ENCODE data around the gene ALPP.

The ALPP gene

DNA sequence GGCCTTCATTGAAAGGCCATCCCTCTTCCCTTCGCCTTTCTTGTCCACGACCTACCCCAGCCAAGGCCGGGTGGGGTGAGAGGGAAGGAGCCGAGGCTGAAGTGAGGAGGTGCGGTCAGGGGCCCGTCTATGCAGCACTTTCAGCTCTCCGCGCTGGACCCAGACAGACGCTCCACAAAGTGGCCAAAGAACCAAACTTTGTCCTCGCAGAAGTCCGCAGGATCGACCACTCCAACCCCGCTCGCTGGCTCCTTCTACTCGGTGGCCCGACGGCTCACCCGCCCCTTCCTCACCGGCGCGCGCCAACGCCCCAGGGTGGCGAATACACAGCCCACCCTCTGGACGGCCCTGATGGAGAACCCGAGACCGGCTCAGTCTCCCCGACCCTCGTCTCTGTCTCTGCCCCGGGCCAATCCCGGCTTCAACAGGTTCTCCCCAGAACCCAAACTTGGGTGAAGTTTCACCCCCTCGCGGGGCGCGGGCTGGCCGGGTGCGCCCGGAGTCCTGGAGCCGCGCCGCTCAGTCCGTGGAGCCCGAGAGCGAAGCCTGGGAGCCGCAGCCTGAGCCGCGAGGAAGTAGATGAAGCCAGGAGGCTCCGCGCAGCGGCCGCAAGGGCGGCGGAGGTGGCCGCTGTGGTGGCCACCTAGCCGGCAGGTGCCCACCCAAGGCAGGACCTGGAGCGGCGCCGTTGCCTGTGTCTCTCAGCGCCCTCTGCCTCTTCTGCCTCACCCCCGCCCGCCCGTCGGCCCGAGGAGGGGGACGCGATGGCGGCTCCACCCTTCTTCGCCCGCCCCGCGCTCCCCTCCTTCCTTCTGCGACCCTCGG is 26.7 kb upstream of the ALPP start:
- TF ChIP-seq, protein P1, sequence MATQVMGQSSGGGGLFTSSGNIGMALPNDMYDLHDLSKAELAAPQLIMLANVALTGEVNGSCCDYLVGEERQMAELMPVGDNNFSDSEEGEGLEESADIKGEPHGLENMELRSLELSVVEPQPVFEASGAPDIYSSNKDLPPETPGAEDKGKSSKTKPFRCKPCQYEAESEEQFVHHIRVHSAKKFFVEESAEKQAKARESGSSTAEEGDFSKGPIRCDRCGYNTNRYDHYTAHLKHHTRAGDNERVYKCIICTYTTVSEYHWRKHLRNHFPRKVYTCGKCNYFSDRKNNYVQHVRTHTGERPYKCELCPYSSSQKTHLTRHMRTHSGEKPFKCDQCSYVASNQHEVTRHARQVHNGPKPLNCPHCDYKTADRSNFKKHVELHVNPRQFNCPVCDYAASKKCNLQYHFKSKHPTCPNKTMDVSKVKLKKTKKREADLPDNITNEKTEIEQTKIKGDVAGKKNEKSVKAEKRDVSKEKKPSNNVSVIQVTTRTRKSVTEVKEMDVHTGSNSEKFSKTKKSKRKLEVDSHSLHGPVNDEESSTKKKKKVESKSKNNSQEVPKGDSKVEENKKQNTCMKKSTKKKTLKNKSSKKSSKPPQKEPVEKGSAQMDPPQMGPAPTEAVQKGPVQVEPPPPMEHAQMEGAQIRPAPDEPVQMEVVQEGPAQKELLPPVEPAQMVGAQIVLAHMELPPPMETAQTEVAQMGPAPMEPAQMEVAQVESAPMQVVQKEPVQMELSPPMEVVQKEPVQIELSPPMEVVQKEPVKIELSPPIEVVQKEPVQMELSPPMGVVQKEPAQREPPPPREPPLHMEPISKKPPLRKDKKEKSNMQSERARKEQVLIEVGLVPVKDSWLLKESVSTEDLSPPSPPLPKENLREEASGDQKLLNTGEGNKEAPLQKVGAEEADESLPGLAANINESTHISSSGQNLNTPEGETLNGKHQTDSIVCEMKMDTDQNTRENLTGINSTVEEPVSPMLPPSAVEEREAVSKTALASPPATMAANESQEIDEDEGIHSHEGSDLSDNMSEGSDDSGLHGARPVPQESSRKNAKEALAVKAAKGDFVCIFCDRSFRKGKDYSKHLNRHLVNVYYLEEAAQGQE (IDR thresholded peaks at IDR 0.05; ENCODE audit: insufficient read depth in 1 of 2, low read depth in 2 of 2, low read length in 2 of 2): no peak
- no peak for TF ChIP-seq SIN3A (IDR thresholded peaks at IDR 0.05; ENCODE audit: borderline replicate concordance, insufficient read depth, low read length)
- TF ChIP-seq POLR2AphosphoS5 (IDR thresholded peaks at IDR 0.05; ENCODE audit: low read depth, low read length): no peak
- no peak for TF ChIP-seq TAF1 (IDR thresholded peaks at IDR 0.05; ENCODE audit: borderline replicate concordance, insufficient read depth, low read length)
- no peak for TF ChIP-seq FOXP2 (optimal IDR thresholded peaks at IDR 0.05; ENCODE audit: borderline replicate concordance, extremely low read depth, extremely low read length, insufficient read depth)

- TF ChIP-seq TAF1 (IDR thresholded peaks at IDR 0.05; ENCODE audit: borderline replicate concordance, insufficient read depth, low read length): no peak
Observed at GRCh38 chr2:232352511-232353091, 25.9 kb upstream of the ALPP start.

DNA sequence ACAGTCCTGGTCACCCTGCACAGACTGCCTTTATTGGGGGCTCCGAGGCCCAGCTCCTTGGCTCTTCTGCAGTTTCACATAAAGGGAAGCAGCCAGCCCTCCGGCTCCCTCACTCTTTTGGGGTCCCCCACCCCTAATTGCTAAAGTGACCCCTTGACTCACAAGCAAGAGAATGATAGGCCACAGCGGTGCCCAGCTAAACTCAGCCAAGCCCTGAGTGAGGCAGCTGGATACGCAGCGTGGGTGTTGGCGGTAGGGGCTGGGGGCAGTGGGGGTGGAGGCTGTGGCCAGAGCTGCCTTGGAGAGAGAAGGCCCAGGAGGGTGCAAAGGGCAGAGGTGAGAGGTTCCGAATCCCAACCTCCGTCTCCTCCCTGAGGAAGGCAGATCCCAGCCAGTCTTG is 25.5 kb upstream of the ALPP start:
- TF ChIP-seq TAF1 (IDR thresholded peaks at IDR 0.05; ENCODE audit: borderline replicate concordance, insufficient read depth, low read length) (no peak), POLR2AphosphoS5 (IDR thresholded peaks at IDR 0.05; ENCODE audit: low read depth, low read length) (no peak), FOXP2 (optimal IDR thresholded peaks at IDR 0.05; ENCODE audit: borderline replicate concordance, extremely low read depth, extremely low read length, insufficient read depth) (no peak), SIN3A (IDR thresholded peaks at IDR 0.05; ENCODE audit: borderline replicate concordance, insufficient read depth, low read length) (no peak)
- TF ChIP-seq, protein P1 (IDR thresholded peaks at IDR 0.05; ENCODE audit: insufficient read depth in 1 of 2, low read depth in 2 of 2, low read length in 2 of 2): no peak

GRCh38 chr2:232353660-232354059 is 24.9 kb upstream of the ALPP start:
- TF ChIP-seq POLR2AphosphoS5 (IDR thresholded peaks at IDR 0.05; ENCODE audit: low read depth, low read length) (no peak), FOXP2 (optimal IDR thresholded peaks at IDR 0.05; ENCODE audit: borderline replicate concordance, extremely low read depth, extremely low read length, insufficient read depth) (no peak), SIN3A (IDR thresholded peaks at IDR 0.05; ENCODE audit: borderline replicate concordance, insufficient read depth, low read length) (no peak), TAF1 (IDR thresholded peaks at IDR 0.05; ENCODE audit: borderline replicate concordance, insufficient read depth, low read length) (no peak)
- TF ChIP-seq, protein P1 (IDR thresholded peaks at IDR 0.05; ENCODE audit: insufficient read depth in 1 of 2, low read depth in 2 of 2, low read length in 2 of 2): no peak

DNA sequence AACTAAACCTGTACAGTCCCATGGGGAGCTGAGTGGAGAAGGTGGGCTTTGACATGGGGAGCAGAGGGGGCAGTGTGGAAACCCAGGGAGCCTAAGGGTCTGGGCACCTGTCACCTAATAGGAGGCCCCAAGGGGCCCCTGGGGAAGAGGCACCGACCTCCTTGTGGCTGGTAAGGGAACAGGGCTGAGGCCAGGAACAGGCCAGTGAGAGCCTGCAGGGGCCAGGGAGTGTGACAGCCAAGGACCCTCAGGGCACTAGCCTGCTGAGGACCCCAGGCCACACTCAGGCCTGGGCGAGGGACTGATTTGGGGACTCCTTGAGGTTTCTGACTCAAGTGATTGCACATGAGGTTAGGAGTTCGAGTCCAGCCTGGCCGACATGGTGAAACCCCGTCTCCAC is 24.5 kb upstream of the ALPP start:
- TF ChIP-seq POLR2AphosphoS5 (IDR thresholded peaks at IDR 0.05; ENCODE audit: low read depth, low read length) (no peak), TAF1 (IDR thresholded peaks at IDR 0.05; ENCODE audit: borderline replicate concordance, insufficient read depth, low read length) (no peak), FOXP2 (optimal IDR thresholded peaks at IDR 0.05; ENCODE audit: borderline replicate concordance, extremely low read depth, extremely low read length, insufficient read depth) (no peak), SIN3A (IDR thresholded peaks at IDR 0.05; ENCODE audit: borderline replicate concordance, insufficient read depth, low read length) (no peak)
- TF ChIP-seq, protein P1 (IDR thresholded peaks at IDR 0.05; ENCODE audit: insufficient read depth in 1 of 2, low read depth in 2 of 2, low read length in 2 of 2): no peak
